Activated CD4-positive, CD25-positive, alpha-beta regulatory T cell treated with anti-CD3 and anti-CD28 coated beads, Interleukin-2, amount 50 U/mL, for 24 hours (primary cell): ENCODE measurements around the gene MKRN1.

Experiments
- ATAC-seq, 2 donors: fragments of 150-1000 bp; cut with Tn5 transposase; one replicate each; pipeline ENCODE4 v1.10.0; 2021; ENCODE audit warnings: mild to moderate bottlenecking in 1 of 2, moderate library complexity in 1 of 2

Gene MKRN1

GRCh38 chr7:140484479-140484878, 5.2 kb upstream of the MKRN1 start:
- no peak for ATAC-seq

- no peak for ATAC-seq
Observed at GRCh38 chr7:140479739-140480084, 407 bp upstream of the MKRN1 start.

DNA sequence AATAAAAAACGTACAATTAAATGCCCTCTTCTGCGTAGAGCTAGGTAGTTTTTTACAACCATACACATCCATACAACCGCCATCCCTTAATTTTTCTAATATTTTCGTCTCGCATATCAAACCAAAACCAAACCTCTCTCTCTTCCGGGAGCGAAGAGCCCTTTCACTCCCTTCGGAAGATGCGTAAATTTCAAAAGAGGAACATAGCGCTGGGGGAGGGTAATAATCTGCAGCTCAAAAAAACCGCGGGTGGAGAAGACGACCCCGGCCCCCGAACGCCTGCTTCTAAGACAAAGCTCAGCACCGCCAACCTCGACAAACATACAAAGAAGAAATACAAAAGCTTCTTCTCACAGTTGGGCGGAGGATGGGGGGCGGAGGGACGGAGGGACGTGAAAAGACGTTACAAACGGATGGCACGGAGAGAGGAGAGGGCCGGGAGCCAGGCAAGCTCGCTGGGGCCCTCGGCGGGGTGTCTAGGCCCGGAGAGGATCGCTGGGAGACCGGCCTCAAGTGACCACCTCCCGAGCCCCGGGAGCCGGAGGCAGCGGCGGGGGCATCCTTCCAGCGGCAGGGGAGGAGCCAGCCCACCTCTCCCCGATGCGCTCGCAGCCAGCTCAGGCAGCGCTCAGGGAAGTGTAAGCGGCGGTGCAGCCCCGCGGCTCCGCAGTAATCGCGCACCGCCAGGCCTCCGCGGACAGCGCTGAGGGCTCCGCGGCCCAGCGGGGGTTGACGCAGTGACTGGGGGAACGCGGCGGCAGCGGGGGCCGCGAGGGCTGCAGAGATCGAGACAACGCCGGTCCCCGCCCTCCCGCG, 851 bp downstream of the MKRN1 start:
- ATAC-seq, result peak; percentile 21 to 27

DNA sequence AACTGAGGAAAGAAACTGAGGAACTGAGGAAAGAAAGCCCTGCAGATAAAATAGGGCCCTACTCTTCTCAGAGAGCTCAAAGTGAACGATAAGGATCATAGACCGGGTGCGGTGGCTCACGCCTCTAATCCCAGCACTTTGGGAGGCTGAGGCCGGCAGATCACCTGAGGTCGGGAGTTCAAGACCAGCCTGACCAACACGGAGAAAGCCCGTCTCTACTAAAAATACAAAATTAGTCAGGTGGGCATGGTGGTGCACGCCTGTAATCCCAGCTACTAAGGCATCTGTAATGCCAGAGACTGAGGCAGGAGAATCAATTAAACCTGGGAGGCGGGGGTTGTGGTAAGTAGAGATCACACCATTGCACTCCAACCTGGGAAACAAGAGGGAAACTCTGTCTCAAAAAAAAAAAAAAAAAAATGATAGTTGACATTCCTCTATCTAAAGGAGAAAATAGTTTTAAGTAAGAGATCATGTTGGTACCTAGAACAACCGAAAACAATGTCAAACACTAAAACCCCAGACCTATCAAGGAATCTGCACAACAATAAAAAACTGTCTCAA, 2.5 kb downstream of the MKRN1 start:
- no peak for ATAC-seq

- ATAC-seq, result no peak
Observed at GRCh38 chr7:140475747-140476333, 3.5 kb downstream of the MKRN1 start.

- peak in 1 of 2 donors; percentile 36 for ATAC-seq
Observed at GRCh38 chr7:140463111-140463510, 16.2 kb downstream of the MKRN1 start.

GRCh38 chr7:140458916-140459315, 20.4 kb downstream of the MKRN1 start:
- ATAC-seq, result no peak

GRCh38 chr7:140458201-140458600, 21.1 kb downstream of the MKRN1 start:
- ATAC-seq, result no peak

DNA sequence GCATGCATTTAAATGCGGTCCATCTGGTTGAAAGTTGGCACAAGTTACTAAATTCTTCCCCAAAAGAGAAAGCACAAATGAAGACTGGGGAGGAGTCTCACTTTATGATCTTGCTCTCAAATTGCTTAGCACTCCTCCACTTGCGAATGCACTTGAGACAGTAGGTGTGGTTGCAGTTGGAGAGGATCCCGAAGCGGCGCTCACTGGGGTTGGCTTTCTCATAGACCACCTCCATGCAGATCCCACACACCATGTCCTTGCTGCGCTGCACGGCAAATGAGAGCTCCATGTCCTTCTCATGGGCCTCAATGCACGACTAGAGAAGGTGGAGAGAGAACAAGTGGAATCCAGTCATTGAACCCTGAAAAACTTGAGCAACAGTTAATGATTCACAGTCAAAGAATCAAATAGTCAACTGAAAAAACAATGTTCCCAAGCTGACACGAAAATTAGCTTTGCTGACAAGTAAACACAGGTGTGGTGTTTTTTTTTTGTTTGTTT, 22.7 kb downstream of the MKRN1 start:
- ATAC-seq, result no peak

DNA sequence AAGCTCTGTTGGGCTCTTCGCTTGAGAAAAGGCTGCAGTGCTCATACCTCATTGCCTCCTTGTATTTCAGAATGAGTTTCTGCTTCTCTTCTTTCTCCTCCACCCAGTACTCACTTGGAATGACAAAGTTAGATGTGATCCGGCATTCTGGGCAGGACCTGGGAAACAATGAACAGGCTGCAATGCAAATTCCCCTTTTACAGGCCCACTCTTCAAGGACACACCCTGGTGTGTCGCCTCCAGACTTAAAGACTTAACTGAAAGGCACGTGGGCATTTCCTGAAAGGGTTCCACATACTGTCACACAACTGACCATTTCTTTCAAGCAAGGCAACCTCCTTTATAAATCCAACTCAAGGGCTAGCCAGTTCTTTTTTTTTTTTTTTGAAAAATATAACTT, 23.6 kb downstream of the MKRN1 start:
- ATAC-seq, result no peak

- peak in 1 of 2 donors; percentile 38 for ATAC-seq
Observed at GRCh38 chr7:140454657-140455015, 24.7 kb downstream of the MKRN1 start.

GRCh38 chr7:140453785-140454656, 25.3 kb downstream of the MKRN1 start:
- ATAC-seq, result peak; percentile 35 to 38

GRCh38 chr7:140453273-140453672, 26.0 kb downstream of the MKRN1 start:
- no peak for ATAC-seq

- ATAC-seq, result no peak
Observed at GRCh38 chr7:140451716-140452115, 27.6 kb downstream of the MKRN1 start.

GRCh38 chr7:140448781-140449480, 30.4 kb downstream of the MKRN1 start:
- no peak for ATAC-seq

DNA sequence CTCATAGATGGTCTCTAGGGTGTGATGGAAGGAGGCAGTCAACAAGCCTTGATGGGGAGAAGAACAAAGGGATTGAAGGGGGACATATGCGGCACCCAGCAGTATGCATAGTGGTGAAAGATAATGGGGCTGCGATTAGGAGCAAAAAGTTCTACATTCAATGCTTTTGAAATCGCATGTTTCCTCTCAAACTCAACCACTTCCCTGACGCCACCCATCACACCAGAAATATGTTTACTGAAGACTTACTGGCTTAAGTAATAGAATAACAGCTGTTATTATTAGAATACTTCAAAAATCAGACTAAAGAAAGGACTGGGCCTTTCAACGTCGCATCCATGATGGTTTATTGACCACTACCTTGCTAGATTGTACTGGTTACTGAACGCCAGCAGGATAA, 31.5 kb downstream of the MKRN1 start:
- ATAC-seq, result no peak

DNA sequence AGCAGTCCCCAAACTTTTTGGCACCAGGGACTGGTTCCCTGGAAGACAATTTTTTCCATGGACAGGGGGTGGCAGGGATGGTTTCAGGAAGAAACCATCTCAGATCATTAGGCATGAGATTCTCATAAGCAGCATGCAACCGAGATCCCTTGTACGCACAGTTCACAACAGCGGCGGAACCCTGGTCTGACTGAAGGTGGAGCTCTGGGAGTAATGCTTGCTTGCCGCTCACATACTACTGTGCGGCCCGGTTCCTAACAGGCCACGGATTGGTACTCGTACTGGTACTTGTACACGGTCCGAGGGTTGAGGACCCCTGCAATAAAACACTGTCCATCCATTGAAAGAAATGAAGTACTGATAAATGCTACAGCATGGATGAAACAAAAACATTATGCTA, 32.8 kb downstream of the MKRN1 start:
- ATAC-seq, result no peak

GRCh38 chr7:140441519-140441918, 37.8 kb downstream of the MKRN1 start:
- no peak for ATAC-seq

DNA sequence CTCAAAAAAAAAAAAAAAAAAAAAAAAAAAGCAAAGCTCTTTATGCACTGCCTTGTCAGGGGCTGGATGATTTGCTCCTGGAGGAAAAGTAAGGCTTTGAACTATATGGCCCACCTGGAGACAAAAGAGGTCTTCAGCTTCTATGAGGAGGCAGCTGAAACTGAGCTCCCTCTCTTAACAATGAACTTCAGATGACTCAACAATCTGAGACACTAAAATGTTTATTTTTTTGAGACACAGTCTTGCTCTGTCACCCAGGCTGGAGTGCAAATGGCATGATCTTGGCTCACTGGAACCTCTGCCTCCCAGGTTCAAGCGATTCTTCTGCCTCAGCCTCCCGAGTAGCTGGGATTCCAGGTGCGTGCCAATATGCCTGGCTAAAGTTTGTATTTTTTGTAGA, 38.7 kb downstream of the MKRN1 start:
- no peak for ATAC-seq

DNA sequence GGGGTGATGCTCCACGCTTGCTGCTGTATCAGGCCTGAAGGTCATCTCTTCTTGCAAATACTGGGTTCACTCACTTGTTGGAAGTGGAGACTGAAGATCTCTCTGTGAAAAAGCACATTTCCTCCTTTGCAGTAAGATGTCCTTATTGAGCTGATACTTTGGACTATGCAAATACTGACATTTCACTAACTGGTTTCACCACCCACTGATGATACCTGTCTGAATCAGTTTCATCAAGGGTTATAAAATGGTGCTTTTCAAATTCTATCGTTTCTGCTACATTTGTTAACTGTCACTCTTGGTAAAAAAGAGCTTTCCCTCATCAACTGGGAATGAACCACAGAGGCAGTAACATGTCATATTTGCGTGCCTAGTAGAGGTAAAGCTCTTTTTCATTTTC, 39.9 kb downstream of the MKRN1 start:
- peak; percentile 41 to 44 for ATAC-seq

GRCh38 chr7:140435252-140435895, 43.9 kb downstream of the MKRN1 start:
- ATAC-seq, result no peak

GRCh38 chr7:140433396-140433795, 45.9 kb downstream of the MKRN1 start:
- ATAC-seq, result no peak
